SH-SY5Y (cell line): ENCODE results near the gene TRAPPC14.

Source experiments
- GATA2 ChIP-seq: IDR thresholded peaks from 2 replicates; pipeline ENCODE4 v1.6.1; 2011; ENCODE audit warnings: mild to moderate bottlenecking, low read depth, low read length
- GATA3 ChIP-seq: IDR thresholded peaks from 2 replicates; pipeline ENCODE4 v1.6.1; 2011; ENCODE audit warnings: low read depth, mild to moderate bottlenecking, low read length, moderate library complexity

DNA sequence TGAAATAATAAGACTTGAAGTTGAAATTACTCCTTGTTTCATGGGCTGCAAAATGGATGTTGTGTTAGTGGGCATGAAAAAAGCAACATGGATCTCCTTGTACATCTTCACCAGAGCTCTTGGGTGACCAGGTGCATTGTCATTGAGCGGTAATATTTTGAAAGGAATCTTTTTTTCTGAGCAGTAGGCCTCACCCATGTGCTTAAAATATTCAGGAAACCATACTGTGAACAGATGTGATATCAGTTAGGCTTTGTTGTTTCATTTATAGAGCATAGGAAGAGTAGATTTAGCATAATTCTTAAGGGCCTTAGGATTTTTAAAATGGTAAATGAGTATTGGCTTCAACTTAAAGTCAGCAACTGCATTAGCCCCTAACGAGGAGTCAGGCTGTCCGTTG lies 34.4 kb upstream of the TRAPPC14 start:
- TF ChIP-seq GATA2 = no peak
- TF ChIP-seq GATA3 = no peak
